ENCODE data around the gene UBFD1.
"Not testable (repeated sequence)": the region's sequence is repeated elsewhere in the genome, so short reads cannot be mapped to it uniquely, and the experiment has no call there.

The UBFD1 gene

DNA sequence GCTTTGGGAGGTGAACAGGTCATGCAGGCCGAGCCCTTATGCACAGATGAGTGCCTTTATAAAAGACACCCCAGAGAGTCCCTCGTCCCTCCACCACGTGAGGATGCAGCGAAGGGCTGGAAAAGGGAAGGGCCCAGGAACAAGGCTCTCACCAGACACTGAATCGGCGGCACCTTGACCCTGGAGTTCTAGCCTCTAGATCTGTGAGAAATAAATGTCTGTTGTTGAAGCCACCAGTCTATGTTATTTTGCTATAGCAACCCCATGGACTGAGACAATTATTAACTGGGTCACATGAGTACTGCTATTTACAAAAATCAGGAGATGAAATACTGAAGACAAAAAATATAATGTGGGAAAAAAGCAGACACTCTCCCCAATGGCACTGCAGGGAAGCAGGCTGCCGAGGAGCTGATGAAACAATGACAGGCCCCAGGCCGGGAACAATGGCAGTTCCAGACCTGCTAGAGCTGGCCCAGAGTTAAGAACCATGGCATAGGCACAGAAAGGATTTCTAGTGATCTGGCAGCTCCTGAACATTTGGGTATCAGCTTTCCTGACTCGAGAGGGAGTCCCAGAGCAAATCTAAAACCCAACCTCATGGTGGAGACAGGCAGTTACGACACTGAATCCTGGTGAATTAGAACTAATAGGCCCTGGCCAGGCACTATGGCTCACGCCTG is 29.4 kb upstream of the UBFD1 start:
- DNase-seq (ENCODE audit: low read depth in 2 of 2) = no peak

DNA sequence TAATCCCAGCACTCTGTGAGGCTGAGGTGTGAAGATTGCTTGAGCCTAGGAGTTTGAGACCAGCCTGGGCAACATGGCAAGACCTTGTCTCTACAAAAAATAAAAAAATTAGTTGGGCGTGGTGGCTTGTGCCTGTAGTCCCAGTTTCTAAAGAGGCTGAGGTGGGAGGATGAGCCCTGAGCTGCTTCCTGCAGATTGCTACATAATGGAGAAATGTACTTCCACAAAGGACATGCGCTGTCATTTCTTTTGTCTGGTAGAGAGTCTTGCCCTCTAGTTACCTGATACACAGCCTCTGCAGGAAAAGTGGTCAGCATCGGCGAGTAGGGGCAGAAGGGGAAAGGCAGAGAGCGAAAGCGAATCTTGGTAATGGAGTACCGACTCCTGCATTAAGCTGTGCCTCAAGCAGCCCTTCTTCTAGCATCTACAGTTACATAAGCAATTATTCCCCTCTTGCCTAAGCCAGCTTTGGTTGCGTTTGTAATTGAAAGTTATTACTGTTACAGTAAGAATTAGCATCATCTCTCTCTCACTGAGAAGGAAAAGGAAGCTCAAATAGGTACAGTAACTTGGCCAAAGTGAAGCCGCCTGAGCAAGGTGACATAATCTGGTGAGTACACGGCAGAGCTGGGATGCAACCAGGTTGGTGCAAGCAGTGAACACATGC is 28.8 kb upstream of the UBFD1 start:
- DNase-seq (ENCODE audit: low read depth in 2 of 2) = no peak

DNA sequence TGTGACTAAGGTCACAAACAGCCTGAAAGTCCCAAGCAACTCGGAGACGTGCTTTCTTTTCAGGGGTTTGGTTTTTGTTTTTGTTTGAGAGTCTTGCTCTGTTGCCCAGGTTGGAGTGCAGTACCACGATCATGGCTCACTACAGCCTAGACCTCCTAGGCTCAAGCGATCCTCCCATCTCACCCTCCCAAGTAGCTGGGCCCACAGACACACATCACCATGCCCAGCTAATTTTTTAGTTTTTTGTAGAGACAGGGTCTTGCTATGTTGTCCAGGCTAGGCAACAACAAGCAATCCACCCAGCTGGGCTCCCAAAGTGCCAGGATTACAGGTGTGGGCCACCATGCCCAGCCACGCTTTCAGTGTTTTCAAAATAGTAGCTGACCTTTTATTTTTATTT is 27.5 kb upstream of the UBFD1 start:
- no peak for DNase-seq (ENCODE audit: low read depth in 2 of 2)

DNA sequence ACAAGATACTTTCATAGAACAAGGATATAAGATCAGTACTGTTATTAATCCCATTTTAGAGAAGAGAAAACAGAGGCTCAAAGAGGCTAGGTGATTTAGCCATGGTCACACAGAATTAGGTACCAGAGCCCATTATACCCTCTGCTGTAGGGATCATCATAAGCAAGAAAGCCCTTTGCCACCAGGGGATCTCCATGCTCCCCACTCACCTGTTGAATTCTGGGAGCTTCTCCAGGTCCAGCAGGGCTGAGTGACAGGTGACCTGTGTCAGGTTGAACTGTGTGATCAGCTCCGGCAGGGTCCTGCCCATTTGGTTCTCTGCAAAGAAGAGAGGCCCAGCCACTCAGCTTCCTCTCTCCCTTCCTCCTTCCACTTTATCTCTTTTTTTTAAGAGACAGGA is 25.1 kb upstream of the UBFD1 start:
- no peak for DNase-seq (ENCODE audit: low read depth in 2 of 2)

DNA sequence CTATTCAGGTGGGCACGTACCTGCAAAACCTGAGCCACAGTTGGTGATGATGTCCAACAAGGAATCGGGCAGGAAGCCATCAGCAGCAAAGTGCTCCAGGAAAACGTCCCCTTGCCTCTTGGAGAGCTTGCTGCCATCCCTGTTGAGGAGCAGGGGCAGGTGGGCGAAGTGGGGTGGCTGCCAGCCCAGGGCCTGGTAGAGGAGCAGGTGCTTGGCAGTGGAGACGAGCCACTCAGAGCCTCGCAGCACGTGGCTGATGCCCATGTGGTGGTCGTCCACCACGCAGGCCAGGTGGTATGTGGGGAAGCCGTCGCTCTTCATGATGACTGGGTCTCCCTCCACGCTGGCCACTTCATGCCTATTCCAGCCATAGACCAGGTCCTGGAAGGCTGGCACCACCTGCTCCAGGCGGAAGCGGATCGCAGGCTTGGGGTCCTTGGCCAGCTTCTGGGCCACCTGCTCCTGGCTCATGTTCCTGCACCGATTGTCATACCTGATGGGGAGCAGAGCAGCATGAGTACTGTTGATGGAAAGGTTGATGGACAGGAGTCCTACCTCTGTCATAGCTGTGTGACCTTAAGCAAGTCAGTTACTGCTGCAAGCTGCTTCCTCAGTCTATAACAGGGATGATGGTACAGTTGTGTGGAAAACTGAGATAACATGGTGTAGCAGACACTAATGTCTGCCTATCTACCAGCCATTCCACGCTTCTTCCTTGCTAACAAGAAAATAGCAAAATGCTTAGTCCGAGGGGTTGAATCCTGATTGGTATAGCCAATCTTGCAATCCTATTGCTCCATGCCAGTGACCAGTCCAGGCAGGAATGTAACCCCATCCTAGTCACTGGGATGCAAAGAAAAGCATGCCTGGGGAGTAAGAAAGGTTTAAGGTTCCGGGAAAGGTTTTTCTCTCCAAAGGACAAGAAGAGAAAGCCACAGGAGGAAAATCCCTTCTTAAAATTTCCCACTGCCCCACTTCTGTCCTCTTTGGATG is 22.4 kb upstream of the UBFD1 start:
- DNase-seq (ENCODE audit: low read depth in 2 of 2) = no peak

DNA sequence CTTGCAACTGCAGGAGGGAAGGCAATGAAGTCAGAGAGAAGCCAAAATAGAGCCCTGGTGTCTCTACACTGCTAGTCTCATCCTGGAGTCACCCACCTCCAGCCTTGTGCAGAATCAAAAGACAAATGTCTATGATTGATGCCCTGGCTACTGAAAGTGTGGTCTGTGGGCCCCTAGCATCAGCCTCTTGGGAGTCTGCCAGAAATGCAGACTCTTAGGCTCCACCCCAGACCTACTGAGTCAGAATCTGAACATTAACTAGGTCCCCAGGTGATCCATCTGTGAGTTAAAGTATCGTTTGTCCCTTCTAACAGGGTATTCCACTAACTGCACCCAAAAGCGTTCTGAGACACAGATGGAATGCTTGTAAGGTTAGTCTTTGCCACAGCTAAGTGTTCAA is 21.6 kb upstream of the UBFD1 start:
- DNase-seq (ENCODE audit: low read depth in 2 of 2) = no peak

DNA sequence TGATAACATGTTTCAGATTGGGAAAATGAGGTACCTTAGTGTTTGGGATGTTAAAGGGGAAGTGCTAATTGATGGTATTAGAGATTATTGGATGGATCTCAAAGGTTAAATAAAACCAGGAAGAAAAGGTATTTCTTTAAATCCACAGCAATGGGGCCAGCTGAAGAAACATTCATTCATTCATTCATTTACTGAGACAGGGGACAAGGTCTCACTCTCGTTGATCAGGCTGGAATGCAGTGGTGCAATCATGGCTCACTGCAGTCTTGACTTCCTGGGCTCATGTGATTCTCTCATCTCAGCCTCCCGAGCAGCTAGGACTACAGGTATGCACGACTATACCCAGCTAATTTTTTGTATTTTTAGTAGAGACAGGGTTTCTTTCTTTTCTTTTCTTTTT is 20.1 kb upstream of the UBFD1 start:
- DNase-seq (ENCODE audit: low read depth in 2 of 2) = no peak

DNA sequence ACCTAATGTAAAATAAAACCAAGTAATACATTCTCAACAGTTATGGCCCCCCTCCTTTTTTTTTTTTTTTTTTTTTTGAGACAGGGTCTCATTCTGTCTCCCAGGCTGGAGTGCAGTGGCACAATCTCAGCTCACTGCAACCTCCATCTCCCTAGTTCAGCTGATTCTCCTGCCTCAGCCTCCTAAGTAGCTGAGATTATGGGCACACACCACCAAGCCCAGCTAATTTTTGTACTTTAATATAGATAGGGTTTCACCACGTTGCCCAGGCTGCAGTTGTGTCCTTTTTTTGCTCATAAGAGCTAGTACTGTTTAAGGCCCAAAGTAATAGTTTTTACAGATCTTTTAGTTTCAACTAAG is 18.6 kb upstream of the UBFD1 start:
- no peak for DNase-seq (ENCODE audit: low read depth in 2 of 2)

DNA sequence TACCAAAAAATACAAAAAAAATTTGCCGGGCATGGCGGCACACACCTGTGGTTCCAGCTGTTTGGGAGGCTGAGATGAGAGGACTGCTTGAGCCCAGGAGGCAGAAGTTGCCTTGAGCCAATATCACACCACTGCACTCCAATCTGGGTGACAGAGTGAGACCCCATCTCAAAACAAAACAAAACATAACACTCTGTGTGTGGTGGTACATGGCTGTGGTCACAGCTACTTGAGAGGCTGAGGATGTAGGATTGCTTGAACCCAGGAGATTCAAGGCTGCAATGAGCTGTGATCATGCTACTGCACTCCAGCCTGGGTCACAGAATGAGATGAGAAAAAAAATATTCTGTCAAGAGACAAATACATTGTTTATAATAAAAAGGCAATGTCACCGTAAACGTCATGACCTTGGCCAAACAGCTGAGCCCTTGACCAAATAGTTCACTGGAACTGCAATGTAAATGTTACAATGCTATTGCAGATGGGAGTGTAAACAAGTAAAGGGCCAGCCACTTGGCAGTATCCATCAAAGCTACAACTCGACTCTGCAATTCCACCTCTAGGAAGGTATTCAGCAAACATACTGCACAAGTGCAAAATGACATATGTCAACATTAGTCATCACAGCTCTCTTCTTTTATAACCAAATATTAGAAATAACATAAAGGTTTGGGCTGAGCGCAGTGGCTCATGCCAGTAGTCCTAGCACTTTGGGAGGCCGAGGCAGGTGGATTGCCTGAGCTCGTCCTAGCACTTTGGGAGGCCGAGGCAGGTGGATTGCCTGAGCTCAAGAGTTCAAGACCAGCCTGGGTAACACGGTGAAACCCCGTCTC is 17.3 kb upstream of the UBFD1 start:
- no peak for DNase-seq (ENCODE audit: low read depth in 2 of 2)

DNA sequence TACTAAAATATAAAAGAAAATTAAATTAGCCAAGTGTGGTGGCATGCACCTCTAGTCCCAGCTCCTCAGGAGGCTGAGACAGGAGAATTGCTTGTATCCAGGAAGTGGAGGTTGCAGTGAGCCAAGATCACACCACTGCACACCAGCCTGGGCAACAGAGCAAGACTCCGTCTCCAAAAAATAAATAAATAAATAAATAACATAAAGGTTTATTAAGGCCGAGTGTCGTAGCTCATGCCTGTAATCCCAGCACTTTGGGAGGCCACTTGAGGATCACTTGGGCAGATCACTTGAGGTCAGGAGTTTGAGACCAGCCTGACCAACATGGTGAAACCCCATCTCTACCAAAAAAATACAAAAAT is 16.7 kb upstream of the UBFD1 start:
- DNase-seq (ENCODE audit: low read depth in 2 of 2) = not testable (repeated sequence)

DNA sequence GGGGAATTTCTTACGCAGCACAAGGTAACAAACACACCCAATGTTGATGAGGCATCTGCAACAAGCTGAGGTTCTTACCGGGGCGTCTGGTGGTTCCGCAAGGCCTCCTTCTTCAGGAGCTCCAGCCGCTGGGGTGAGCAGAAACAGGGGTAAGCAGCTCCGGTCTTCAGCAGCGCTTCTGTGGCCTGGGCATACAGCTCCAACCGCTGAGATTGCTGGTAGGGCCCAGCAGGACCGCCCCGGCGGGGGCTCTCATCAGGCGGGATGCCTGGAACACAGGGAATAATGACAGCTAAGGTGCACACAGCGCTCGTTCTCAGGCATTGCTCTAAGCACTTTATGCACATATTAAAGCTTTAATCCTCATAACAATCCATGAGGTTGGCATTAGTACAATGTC is 13.1 kb upstream of the UBFD1 start:
- DNase-seq (ENCODE audit: low read depth in 2 of 2) = no peak

DNA sequence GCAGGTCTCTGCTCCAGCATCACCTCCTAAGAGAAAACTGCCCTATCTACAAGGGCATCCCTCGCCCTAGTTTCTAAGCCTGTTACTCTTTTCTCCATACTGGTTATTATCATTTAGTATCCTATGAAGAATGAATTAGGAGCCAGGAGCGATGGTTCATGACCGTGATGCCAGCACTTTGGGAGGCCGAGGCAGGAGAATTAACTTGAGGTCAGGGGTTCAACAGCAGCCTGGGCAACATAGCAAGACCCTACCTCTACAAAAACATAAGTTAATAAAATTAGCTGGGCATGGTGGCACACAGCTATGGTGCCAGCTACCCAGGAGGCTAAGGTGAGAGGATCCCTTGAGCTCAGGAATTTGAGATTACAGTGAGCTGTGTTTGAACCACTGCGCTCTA is 7.6 kb upstream of the UBFD1 start:
- no peak for DNase-seq (ENCODE audit: low read depth in 2 of 2)

DNA sequence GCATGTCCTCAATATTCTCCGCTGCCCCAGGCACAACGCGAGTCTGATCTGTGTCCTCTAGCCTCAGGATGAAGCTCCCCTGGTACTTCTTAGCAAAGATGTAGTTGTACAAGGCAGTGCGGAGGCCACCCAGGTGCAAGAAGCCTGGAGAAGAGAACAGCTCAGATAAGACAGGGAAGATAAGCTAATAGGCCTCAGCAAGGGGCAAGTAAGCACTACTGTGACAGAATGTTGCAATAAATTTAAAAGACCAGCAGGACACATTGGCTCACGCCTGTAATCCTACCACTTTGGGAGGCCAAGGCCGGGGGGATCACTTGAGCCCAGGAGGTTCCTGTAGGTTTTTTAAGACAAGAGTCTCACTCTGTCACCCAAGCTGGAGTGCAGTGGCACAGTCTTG is 5.4 kb upstream of the UBFD1 start:
- no peak for DNase-seq (ENCODE audit: low read depth in 2 of 2)

DNA sequence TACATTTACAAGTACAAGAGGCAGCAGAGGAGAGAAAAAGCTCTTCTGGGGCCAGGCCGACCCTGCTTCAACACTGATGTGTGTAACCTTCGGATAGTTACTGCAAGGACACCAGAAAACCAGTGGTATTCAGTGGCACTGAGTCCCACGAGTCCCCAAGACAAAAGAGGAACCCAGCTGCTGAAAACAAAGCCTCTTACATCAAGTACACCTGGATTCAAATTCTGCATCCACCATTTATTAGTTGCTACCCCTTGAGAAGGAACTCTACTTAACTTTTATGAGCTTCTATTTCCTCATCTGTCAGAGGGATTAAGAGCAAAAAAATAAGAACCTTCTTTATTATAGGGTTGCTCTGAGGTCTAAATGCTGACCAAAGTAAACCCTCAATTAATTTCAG is 3.0 kb upstream of the UBFD1 start:
- no peak for DNase-seq (ENCODE audit: low read depth in 2 of 2)

DNA sequence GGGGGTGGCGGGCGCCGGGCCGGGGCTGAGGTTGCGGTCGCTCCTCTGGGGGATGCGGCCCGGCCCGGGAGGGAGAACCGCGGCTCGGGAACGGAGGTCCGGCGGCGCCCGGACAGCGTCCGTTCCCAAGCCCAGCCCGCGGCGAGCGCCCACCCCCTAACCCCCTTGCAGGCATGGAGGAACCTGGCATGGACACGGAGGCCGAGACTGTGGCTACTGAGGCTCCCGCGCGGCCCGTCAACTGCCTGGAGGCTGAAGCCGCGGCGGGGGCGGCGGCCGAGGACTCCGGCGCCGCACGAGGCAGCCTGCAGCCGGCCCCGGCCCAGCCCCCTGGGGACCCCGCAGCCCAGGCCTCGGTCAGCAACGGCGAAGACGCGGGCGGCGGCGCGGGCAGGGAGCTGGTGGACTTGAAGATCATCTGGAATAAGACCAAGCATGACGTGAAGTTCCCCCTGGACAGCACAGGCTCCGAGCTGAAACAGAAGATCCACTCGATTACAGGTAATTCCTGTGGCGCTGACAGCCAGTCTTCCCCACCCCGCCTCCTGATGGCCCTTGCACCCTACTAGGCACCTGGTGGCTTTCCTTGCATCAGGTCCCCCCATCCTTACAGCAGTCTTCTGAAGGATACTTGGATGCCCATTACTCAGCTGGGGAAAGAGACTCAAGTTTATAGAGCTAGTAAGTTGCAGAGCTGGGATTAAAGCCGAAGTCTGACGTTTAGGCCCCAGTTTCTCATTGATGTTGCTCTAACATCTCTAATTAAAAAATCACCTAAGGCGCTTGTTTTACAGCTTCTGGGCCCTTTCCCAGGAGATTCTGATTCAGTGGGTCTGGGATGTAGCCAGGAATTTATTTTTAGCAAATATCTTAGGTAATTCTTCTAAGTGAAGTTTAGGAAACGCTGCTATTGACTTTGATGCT is 514 bp downstream of the UBFD1 start:
- peak in 1 of 2 donors; percentile 18 for DNase-seq (ENCODE audit: low read depth in 2 of 2)

DNA sequence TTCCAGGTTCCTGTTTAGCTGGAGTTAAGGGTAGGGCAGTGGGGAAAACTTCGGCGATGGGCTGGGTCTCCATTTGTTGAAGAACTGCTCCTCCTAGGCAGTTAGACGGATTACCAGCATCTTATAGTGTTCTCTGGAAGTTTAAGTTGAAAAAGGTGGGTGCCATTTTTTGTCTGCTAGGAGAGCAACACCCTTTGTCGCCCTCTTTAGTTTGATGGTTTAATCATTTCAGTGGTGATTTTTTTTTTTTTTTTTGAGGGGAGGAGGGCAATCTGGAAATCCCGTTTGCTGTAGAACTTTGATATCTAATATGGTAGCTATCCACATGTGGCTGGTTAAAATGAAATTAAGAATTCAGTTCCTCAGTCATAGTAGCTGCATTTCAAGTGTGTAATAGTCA is 4.1 kb downstream of the UBFD1 start:
- DNase-seq (ENCODE audit: low read depth in 2 of 2) = no peak

DNA sequence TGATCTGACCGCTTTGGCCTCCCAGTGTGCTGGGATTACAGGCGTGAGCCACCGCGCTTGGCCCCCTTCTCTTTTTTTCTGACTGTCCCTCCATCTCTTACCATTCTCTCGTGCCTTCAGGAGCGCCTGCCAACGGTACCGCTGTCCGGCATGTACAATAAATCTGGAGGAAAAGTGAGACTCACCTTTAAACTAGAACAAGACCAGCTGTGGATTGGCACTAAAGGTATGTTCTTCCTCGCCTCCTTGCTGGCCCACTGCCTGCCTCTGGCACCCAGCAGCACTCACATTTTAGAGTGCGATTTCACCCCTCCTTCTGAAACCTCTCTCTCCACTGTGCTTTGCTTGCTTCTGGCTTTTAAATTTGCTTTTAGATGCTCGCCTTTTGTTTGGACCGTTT is 5.0 kb downstream of the UBFD1 start:
- DNase-seq (ENCODE audit: low read depth in 2 of 2) = no peak

DNA sequence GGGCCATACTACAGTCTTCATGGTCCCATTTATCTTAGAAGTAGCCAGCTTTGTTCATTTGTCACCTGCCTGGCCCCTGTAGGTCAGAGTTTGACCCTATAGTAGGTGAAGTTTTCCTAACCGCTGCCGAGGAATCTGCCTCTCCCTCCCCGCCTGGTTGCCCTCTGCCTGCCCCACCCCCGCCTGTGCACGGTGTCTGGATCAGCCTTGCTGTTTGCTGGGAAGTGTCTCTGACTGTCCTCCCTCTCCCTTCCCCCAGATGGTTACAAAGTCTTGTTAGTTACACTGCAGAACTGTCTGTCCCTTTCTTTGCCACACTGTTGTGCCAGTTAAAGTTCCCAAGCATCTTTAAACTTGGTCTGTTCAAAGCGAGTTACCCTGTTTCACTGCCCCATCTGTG is 5.7 kb downstream of the UBFD1 start:
- DNase-seq (ENCODE audit: low read depth in 2 of 2) = no peak

DNA sequence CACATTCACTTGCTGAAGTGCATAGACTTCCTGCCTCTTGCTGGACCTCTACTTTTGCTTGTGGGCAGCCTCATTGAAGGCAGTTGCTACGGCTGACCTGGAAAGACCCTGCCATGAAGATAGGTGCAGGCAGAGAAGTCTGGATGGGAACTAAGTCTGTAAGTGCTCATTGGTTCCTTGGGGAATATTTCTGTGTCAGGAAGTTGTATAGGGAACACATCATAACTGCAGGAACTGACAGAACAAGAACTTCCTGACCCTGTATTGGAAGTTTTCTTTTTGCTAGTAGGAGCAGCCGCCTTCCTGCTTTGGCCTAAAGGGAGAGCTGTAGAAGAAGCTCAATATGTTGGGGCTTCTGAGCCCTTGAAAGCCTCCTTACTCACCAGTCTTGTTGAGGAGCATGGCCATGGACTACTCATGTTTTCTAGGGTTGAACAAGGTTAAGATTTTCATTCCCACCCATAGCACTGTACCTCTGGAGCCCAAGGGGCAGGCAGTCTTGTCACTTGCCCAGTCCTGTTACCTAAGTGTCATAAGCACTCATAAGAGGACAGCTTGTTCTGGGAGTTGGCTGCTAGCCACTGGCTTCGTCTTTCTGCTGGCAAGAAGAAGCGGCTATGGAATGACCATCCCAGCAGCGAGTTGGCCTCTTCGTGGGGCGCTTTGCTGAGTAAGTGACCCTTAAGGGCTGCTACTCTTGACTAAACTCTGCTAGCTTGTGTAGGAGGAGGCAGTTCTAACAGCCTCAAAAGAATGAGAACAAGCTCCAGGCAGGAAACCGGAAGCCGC is 7.2 kb downstream of the UBFD1 start:
- DNase-seq (ENCODE audit: low read depth in 2 of 2) = no peak

DNA sequence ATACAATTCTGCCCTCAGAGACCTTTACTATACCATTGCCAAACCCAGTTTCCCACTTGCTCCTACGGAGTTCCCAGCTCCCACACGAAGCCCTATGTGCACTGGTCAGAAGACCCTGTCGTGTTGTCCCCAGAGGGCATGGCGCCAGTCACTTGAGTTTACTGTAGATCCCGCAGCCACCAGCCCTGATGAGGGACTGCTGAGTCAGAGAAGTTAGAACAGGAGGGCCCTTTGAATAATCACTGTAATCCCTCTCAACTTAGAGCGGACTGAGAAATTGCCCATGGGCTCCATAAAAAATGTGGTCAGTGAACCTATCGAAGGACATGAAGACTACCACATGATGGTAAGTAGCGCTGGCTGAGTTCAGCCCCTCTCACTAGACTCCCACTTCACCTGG is 9.2 kb downstream of the UBFD1 start:
- no peak for DNase-seq (ENCODE audit: low read depth in 2 of 2)
